K562 (cell line): Measurements from ENCODE around the gene VPS4B. TPM values are rescaled to one million over a fixed set of nuclear protein-coding genes. Genes with fewer than 3 reads are reported as not detected.

Source experiments
- CBX5 ChIP-seq: IDR thresholded peaks from 2 replicates; pipeline ENCODE4 v1.6.1; 2014; ENCODE audit warnings: low read depth, borderline replicate concordance
- CHCHD3 ChIP-seq: fragments of 250-450 bp; sonication (Bioruptor Pico); IDR thresholded peaks from 2 replicates; pipeline ENCODE4 v2.1.2; 2022; ENCODE audit warnings: mild to moderate bottlenecking
- DMBX1 ChIP-seq: fragments of 250-450 bp; sonication (Bioruptor Pico); IDR thresholded peaks from 2 replicates; pipeline ENCODE4 v1.8.0; 2022; ENCODE audit warnings: inconsistent platforms, mild to moderate bottlenecking, moderate library complexity, borderline replicate concordance
- FOXM1 ChIP-seq, 2 experiments: fragments of 450-650 bp in 1 of 2; sonication (generic) in 1 of 2; formaldehyde crosslinking in 1 of 2; IDR thresholded peaks; 2 replicates each; pipeline versions ENCODE4 v1.6.1 to v1.9.0; 2017 to 2022; ENCODE audit warnings: low read depth in 2 of 2, mild to moderate bottlenecking in 2 of 2, missing genetic modification reagents in 1 of 2, moderate library complexity in 1 of 2
- FOXP4 ChIP-seq: sonication (generic); formaldehyde crosslinking; IDR thresholded peaks from 2 replicates; pipeline ENCODE4 v1.8.0; 2022; ENCODE audit warnings: mild to moderate bottlenecking, missing genetic modification reagents, borderline replicate concordance
- HDAC6 ChIP-seq: IDR thresholded peaks from 2 replicates; pipeline ENCODE4 v1.6.1; 2012; ENCODE audit warnings: low read depth, mild to moderate bottlenecking, control low read depth, inconsistent platforms, low read length, moderate library complexity
- ILK ChIP-seq: fragments of 450-650 bp; IDR thresholded peaks from 2 replicates; pipeline ENCODE4 v1.6.1; 2016; ENCODE audit warnings: missing genetic modification characterization, low read depth, mild to moderate bottlenecking, missing compliant biosample characterization, moderate library complexity, borderline replicate concordance
- LEF1 ChIP-seq: fragments of 450-650 bp; IDR thresholded peaks from 2 replicates; pipeline ENCODE4 v1.6.1; 2016; ENCODE audit warnings: mild to moderate bottlenecking
- PHF21A ChIP-seq: fragments of 450-650 bp; IDR thresholded peaks from 2 replicates; pipeline ENCODE4 v1.6.1; 2017; ENCODE audit warnings: low read depth, borderline replicate concordance
- PHF8 ChIP-seq: fragments of 200-600 bp; sonication (generic); IDR thresholded peaks from 2 replicates; pipeline ENCODE4 v1.6.1; 2012; ENCODE audit warnings: mixed run types, mild to moderate bottlenecking, inconsistent platforms, low read length, moderate library complexity, borderline replicate concordance
- PML ChIP-seq: IDR thresholded peaks from 2 replicates; pipeline ENCODE4 v1.6.1; 2012; ENCODE audit warnings: low read length, inconsistent platforms
- SMC3 ChIP-seq: conservative IDR thresholded peaks from 2 replicates; pipeline ENCODE4 v1.6.1; 2011; ENCODE audit warnings: low read depth, low read length, improper control_type of control experiment; ENCODE audit not compliant: insufficient read depth
- ZNF316 ChIP-seq: fragments of 450-650 bp; IDR thresholded peaks from 2 replicates; pipeline ENCODE4 v1.6.1; 2016
- ZNF586 ChIP-seq: fragments of 450-650 bp; formaldehyde crosslinking; conservative IDR thresholded peaks from 2 replicates; pipeline ENCODE4 v1.4.0; 2020; ENCODE audit warnings: mild to moderate bottlenecking, moderate library complexity
- ZNF764 ChIP-seq: fragments of 250-450 bp; sonication (Bioruptor Pico); IDR thresholded peaks from 2 replicates; pipeline ENCODE4 v1.4.0; 2020; ENCODE audit warnings: low read depth, mild to moderate bottlenecking, moderate library complexity
- polyA plus RNA-seq, 8 experiments: library from polyadenylated mRNA; depleted of rRNA in 4 of 8; stranded (reverse) in 5 of 8; unstranded in 3 of 8; fragments of >200 nt; fragmentation: Nextera tagmentation in 2 of 8; fragmentation: Illumina TruSeq in 1 of 8; extraction: Ambion mirVana in 2 of 8; extraction: Trizol in 1 of 8; gene quantifications; 2 replicates each; pipeline versions ENCODE4 v1.2.1 to v1.2.3, GENCODE V29; 2011 to 2014; ENCODE audit warnings: inconsistent platforms in 1 of 8, missing spikeins in 1 of 8
- total RNA-seq, 7 experiments: library from RNA; depleted of rRNA in 6 of 7; stranded (reverse); fragments of >200 nt in 6 of 7; fragmentation: Illumina TruSeq in 2 of 7; extraction: Trizol in 2 of 7; gene quantifications; 2 replicates each; pipeline versions ENCODE4 v1.2.1 to v1.2.3, GENCODE V29; 2011 to 2021; ENCODE audit warnings: low replicate concordance in 1 of 7
- TF ChIP-seq, protein P1 (sequence below): fragments of 250-450 bp; sonication (Bioruptor Pico); IDR thresholded peaks from 2 replicates; pipeline ENCODE4 v1.5.0; 2021
- TF ChIP-seq, protein P2 (sequence below): fragments of 250-450 bp; sonication (Bioruptor Pico); IDR thresholded peaks from 2 replicates; pipeline ENCODE4 v1.9.0; 2021; ENCODE audit warnings: mild to moderate bottlenecking, inconsistent platforms
- TF ChIP-seq, protein P3 (sequence below): sonication (generic); formaldehyde crosslinking; IDR thresholded peaks from 2 replicates; pipeline ENCODE4 v1.4.0; 2020; ENCODE audit warnings: mild to moderate bottlenecking, missing genetic modification reagents
- TF ChIP-seq, protein P4 (sequence below): fragments of 250-450 bp; sonication (Bioruptor Pico); IDR thresholded peaks from 2 replicates; pipeline ENCODE4 v1.9.0; 2021; ENCODE audit warnings: mild to moderate bottlenecking

Gene VPS4B
- total and polyA plus RNA-seq, 9 of the 15 experiments (the other 6 are each of a cell fraction or from before 2014, with no cell fraction given): 7.3 to 16.4 (median 10.4) TPM

GRCh38 chr18:63367053-63367953 is 55.0 kb downstream of the VPS4B start, which contains the start of gene KDSR (continued):
- TF ChIP-seq SMC3 (no peak), DMBX1 (CRISPR knock-in tag) (no peak), HDAC6 (no peak), ZNF764 (no peak), CHCHD3 (CRISPR knock-in tag) (no peak), CBX5 (no peak; the same call in 1 of the 2 replicates), FOXM1 (IDR thresholded peaks at IDR 0.05; ENCODE audit: low read depth) (peak; percentile 74), FOXM1 (CRISPR knock-in tag; IDR thresholded peaks at IDR 0.05; ENCODE audit: low read depth) (no peak), PHF8 (peak; percentile 90; the same call in 1 of the 2 replicates), LEF1 (no peak), FOXP4 (CRISPR knock-in tag) (no peak), ZNF586 (CRISPR knock-in tag) (no peak), ZNF316 (no peak), PML (peak; percentile 18; the same call in 1 of the 2 replicates), ILK (no peak), PHF21A (no peak; the same call in 1 of the 2 replicates)
- TF ChIP-seq, protein P1, sequence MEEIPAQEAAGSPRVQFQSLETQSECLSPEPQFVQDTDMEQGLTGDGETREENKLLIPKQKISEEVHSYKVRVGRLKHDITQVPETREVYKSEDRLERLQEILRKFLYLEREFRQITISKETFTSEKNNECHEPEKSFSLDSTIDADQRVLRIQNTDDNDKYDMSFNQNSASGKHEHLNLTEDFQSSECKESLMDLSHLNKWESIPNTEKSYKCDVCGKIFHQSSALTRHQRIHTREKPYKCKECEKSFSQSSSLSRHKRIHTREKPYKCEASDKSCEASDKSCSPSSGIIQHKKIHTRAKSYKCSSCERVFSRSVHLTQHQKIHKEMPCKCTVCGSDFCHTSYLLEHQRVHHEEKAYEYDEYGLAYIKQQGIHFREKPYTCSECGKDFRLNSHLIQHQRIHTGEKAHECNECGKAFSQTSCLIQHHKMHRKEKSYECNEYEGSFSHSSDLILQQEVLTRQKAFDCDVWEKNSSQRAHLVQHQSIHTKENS (CRISPR knock-in tag): no peak
- TF ChIP-seq, protein P2, sequence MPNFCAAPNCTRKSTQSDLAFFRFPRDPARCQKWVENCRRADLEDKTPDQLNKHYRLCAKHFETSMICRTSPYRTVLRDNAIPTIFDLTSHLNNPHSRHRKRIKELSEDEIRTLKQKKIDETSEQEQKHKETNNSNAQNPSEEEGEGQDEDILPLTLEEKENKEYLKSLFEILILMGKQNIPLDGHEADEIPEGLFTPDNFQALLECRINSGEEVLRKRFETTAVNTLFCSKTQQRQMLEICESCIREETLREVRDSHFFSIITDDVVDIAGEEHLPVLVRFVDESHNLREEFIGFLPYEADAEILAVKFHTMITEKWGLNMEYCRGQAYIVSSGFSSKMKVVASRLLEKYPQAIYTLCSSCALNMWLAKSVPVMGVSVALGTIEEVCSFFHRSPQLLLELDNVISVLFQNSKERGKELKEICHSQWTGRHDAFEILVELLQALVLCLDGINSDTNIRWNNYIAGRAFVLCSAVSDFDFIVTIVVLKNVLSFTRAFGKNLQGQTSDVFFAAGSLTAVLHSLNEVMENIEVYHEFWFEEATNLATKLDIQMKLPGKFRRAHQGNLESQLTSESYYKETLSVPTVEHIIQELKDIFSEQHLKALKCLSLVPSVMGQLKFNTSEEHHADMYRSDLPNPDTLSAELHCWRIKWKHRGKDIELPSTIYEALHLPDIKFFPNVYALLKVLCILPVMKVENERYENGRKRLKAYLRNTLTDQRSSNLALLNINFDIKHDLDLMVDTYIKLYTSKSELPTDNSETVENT (CRISPR knock-in tag): no peak
- TF ChIP-seq, protein P3, sequence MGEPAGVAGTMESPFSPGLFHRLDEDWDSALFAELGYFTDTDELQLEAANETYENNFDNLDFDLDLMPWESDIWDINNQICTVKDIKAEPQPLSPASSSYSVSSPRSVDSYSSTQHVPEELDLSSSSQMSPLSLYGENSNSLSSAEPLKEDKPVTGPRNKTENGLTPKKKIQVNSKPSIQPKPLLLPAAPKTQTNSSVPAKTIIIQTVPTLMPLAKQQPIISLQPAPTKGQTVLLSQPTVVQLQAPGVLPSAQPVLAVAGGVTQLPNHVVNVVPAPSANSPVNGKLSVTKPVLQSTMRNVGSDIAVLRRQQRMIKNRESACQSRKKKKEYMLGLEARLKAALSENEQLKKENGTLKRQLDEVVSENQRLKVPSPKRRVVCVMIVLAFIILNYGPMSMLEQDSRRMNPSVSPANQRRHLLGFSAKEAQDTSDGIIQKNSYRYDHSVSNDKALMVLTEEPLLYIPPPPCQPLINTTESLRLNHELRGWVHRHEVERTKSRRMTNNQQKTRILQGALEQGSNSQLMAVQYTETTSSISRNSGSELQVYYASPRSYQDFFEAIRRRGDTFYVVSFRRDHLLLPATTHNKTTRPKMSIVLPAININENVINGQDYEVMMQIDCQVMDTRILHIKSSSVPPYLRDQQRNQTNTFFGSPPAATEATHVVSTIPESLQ (CRISPR knock-in tag): no peak
- TF ChIP-seq, protein P4, sequence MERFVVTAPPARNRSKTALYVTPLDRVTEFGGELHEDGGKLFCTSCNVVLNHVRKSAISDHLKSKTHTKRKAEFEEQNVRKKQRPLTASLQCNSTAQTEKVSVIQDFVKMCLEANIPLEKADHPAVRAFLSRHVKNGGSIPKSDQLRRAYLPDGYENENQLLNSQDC (CRISPR knock-in tag): no peak
